GM21528 (cell line): Measurements from ENCODE around the gene NUAK1.

ENCODE experiments used
- ATAC-seq: cut with Tn5 transposase; IDR thresholded peaks from one replicate; pipeline ENCODE4 v1.9.1; 2021; ENCODE audit warnings: mild to moderate bottlenecking, moderate library complexity; ENCODE audit not compliant: unreplicated experiment, low FRiP score

The NUAK1 gene

GRCh38 chr12:106132175-106133135, 6.3 kb downstream of the NUAK1 start:
- no peak for ATAC-seq

DNA sequence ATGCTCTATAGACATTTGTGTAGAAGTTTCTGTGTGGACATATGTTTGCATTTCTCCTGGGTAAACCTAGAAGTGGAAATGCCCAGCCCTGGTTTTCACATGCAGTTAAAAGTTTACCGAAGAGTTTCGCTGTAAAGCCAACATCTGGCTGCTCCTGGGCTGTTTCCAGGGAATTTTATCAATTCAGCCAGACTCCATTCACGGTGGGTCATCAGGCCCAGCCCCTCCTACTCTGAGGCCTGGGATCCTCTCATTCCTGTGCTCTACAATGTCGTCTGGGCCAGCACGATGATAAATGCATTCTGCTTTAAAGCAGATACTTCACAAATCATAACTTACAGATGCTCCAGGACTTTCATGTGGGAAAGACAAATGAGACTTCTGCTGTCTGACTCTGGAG, 7.1 kb downstream of the NUAK1 start:
- ATAC-seq = no peak

- no peak for ATAC-seq
These were observed 8.2 kb downstream of the NUAK1 start for GRCh38 chr12:106130474-106131113.

DNA sequence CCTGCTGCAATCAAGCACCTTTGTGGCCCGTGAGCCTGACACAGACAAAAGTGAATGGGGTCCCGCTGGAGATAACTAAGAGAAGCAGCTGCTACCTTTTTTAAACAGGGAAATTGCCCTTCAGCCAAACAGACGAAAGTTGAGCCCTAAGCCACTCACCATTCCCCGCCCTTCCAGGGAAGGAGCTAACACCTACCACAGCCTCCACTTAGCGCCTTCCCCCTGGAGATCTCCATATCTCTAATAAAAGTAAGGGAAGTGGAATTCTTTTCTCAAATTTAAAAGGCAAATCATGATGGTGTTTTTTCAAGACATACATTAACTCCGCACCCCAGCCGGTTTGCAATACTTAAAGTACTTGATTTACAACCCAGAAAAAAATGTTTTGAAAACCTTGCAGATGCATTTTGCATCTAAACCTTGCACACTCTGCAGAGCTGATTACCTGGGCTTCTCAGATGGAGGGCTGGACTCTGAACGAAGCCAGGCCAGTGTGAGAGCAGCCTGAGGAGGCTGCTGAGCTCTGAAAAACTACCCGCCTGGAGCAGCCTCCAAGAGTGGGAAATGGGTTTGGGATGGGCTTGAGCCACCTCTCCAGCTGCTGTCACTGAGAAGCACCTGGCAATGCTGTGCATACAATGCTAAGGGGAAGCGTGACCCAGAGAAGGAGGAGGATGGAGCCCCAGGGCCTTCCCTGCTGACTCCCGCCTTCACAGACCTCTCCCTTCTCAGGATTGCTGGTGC, 10.0 kb downstream of the NUAK1 start:
- ATAC-seq = no peak

GRCh38 chr12:106127338-106128126, 11.2 kb downstream of the NUAK1 start:
- ATAC-seq = no peak

DNA sequence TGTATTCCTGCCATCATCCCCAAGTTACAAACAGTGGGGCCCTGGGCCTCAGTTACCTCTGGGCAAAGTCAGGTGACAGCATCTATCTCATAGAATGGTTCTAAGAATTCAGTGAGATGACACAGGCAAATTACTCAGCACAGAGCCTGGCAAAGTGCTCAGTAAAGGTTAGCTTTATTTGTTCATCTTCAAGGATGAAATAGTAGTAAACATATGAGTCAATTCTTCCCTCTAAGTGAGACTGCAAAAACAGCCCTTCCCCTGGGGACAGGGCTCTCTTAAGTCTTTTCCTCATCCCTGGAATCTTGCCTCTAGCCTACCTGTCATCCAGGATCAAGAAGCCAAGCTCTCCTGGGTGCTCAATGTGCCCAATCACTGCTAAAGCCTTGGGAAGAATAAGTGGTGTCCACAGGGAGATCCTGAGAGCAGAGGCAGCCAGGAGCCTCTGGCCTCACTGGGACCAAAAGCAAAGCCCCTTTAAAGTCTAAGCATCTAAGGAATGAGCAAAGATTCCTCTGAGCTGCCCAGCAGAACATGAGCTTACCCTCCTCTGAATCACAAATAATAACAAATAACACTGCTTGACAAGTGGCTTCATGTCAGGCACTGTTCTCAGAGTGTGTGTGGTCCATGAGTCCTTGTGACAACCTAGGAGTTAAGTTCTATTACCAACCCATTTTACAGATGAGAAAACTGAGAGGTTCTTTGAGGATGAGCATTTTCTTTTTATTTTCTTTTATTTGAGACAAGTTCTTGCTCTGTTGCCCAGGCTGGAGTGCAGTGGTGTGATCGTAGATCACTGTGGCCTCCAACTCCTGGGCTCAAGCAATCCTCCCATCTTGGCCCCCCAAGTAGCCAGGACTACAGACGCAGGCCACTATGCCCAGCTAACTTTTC, 12.1 kb downstream of the NUAK1 start:
- ATAC-seq = no peak

DNA sequence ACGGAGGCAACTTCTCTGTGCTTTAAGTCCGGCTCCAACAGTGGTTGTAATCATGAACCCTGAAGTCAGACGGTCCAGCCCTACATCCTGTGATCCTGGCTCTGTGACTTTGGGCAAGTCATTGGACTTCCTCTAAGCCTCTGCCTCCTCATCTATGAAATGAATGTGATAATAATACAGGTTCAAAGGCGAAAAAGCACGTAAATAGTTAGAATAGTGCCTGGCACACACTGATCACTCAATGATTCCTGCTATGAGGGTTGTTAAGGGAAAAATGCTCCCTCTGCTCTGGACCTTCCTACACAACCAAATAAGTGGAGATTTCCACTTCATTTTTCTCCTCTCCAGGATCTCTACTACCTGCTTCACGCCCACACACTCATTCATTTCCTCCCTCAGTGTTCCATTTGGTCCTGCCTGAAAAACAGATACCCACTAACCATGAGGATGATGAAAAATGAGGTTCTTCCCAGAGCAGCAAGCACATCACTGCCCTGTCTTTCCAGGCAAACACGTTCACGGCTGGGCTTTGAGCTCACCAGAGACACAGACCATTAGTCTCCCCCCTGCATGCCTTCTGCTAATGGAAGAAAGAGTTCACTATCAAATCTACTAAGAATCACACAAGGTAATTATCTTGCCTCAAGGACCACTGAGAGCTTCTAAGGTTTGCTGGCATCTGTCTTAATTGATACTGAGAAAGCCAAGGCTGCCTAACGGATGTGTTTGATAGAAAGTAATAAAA, 13.2 kb downstream of the NUAK1 start:
- no peak for ATAC-seq

DNA sequence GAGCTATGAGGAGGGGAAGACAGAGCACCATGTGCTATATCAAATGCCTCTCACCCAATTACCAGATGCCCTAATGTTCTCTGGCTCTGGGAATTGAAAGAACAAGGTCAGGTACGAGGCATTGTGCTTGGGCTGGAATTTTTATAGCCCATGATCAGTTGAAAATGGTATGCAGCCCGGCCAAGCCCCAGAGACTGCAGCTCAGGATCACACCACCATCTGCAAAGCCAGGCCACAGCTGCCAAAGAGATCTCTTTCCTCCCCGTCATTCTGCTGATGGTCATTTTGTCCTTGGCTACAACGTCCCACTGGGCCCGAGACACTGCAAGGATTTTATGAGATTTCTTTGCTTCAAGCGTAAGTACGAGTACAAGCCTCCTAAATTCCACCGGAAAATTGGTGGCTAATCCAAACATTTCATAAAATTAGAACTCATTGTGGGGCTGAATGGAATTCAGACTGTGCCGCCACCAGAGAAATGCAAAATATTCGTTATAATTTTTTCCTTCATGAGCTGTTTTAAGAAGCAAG, 15.1 kb downstream of the NUAK1 start:
- ATAC-seq = no peak

DNA sequence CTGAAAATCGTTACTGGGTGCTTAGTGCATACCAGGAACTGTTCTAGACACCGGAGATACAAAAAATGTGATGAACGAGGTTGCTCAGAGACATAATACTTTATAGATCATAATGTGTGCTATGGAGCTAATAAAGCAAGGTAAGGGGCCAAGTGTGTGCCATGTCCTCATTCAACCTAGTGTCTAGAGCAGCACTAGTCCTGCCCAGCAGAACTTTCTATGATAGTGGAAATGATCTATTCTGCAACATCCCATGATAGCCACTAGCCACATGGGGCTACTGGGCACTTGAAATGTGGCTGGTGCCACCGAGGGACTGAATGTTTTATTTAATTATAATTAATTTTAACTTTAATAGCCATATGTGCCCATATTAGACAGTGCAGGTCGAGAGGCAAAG, 15.6 kb downstream of the NUAK1 start:
- no peak for ATAC-seq

- no peak for ATAC-seq
These were observed 16.8 kb downstream of the NUAK1 start for GRCh38 chr12:106122004-106122403.

DNA sequence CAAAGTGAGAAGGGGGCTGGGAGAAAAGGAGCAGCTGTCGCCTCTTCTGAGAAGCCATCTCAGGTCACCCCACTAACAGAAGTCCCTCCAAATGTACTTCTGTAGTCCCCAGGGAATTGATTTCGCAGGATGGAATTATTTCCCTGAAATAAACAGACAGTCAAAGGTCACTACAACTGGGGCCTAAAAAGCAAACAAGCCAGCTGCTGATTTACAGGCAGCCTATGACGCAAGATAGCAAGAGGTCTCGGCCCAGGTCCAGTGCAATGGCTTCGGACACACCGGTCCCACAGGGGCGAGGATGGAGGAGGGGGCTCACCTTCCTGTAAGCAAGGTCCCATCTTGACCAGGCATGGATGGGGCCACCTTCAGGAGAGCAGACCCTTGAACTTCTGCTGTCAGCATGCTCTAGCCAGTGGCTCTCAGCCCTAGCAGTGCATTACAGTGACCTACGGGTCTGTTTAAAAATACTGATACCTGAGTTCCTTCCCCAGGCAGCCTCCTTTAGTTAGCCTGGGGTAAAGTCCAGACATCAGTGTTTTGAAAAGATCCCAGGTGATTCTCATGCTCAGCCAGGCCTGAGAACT, 18.1 kb downstream of the NUAK1 start:
- no peak for ATAC-seq

DNA sequence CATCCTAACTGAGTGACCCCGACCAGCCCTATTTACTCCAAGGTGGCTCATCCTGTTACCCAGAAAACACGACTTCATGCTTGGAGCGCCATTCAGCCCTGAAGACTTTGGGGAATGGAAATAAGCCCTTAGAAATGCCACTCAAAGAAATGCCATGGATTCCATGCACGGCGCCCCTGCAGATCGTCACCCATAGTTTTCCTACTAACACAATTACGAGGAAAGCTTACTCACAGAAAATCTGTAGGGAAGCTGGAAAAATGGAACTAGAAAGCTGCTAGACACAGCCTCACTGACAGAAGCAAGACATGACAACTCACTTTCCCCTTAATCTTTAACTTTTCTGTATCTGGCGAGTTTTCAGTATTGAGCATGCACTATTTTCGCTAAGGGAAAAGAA, 19.5 kb downstream of the NUAK1 start:
- no peak for ATAC-seq

- no peak for ATAC-seq
These were observed 20.2 kb downstream of the NUAK1 start for GRCh38 chr12:106118381-106119130.

DNA sequence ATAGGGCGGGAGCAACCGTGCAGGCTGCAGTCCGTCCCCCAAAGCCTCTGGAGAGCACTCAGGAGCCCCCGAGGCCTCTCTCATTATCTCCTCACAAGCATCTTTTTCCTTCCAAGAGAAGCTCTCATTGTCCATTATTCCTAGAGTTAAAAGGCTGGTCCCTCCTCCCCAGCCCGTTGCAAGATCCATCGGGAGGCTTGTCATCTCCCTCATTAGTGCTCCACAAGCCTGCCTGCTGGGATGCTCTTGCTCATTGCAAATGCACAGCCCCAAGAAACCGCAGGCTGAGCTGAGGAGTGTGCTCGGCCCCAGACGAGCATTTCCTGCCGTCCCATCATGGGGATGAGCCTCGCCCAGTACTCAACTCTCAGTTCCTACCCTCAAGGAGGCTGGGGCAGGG, 23.3 kb downstream of the NUAK1 start:
- ATAC-seq = no peak

DNA sequence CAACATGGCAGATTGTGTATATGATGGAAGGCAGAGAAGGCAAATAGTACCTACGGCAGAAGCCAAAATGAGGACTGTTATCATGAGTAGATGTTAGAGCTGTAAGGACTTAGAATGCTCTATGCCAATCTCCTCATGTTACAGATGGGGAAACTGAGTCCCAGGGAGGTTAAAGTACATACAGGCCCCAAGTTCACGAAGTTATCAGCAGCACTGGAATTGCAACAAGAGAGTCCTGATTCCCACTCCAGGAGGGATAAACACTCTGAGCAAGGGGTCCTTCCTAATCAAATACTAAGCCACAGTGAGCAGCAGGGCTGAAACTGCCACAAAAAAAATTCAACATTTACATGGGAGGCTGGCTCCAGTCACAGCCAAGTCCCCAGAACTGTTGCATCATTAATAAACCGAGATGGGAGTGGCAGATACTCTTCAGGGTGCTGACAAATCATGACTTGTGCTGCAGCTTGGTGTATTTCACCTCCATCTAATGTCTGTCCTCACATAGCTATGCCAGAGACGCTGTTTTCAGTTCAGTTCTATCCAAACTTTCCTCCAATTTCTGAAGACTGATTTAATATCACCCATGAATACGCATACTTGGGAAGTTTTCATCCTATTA, 24.2 kb downstream of the NUAK1 start:
- no peak for ATAC-seq

DNA sequence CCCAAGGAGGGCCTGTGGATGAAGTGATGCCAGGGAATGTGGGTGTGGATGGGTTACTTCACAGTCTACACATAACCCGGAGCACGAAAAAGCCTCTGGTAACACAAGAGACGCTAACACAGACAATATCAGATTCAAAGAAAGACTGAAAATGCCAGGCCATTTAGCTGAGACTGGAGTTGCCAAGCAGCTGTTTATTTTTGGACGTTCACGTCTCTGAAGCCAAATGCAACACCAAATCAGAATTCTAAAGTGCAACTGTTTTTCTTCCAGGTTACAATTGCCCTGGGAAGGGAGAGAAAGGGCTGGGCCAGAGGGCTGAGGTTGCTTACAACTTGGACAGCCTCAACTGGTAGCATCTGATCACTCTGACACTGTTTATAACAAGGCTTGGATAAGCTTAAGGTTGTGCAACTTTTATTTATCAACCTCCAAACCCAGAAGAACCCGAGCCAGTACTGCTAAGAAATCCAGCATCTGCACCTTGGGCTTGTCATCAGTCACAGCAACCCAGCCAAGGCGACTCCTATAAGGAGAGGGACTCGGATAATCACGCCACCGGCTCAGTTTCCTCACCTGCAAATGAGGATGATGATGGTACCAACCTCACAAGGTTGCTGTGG, 24.8 kb downstream of the NUAK1 start:
- ATAC-seq = no peak

- ATAC-seq = no peak
These were observed 25.3 kb downstream of the NUAK1 start for GRCh38 chr12:106113446-106113823.
